Retinal pigment epithelial cell (primary cell): Measurements from ENCODE around the gene TRPM8.

Source experiments
- DNase-seq: peaks from one replicate; pipeline ENCODE4 v3.0.0-alpha.2; 2010; ENCODE audit warnings: low read depth
- H3K4me3 ChIP-seq: 2 replicates; pipeline ENCODE4 v1.5.1; 2011; ENCODE audit warnings: mild to moderate bottlenecking, low read length, control low read depth, moderate library complexity
- TF ChIP-seq, protein P1 (sequence below): conservative IDR thresholded peaks from 2 replicates; pipeline ENCODE4 v1.5.1; 2011; ENCODE audit warnings: low read depth, low read length, control low read depth, inconsistent platforms

TRPM8 gene

DNA sequence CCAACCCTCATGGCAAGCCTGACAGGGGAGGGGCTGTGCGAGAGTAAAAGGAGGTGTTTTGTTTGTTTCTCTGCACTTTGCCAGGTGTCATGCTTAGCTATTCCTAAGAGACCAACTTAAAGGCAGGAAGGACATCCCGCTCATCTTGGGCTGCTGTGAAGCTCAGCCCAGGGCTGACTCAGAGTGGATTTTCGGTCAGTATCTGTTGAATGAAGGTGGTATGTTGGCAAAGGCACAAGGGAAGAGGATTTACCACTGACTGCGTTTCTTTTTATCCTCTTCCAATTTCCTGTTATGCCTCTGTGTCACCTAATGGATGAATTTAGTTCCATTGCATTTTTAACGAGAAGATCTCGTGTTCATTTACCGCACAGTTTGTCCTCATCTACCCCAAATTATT is 18.9 kb downstream of the TRPM8 start:
- TF ChIP-seq, protein P1, sequence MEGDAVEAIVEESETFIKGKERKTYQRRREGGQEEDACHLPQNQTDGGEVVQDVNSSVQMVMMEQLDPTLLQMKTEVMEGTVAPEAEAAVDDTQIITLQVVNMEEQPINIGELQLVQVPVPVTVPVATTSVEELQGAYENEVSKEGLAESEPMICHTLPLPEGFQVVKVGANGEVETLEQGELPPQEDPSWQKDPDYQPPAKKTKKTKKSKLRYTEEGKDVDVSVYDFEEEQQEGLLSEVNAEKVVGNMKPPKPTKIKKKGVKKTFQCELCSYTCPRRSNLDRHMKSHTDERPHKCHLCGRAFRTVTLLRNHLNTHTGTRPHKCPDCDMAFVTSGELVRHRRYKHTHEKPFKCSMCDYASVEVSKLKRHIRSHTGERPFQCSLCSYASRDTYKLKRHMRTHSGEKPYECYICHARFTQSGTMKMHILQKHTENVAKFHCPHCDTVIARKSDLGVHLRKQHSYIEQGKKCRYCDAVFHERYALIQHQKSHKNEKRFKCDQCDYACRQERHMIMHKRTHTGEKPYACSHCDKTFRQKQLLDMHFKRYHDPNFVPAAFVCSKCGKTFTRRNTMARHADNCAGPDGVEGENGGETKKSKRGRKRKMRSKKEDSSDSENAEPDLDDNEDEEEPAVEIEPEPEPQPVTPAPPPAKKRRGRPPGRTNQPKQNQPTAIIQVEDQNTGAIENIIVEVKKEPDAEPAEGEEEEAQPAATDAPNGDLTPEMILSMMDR, result no peak
- H3K4me3 ChIP-seq, result no peak overlapping the region
- DNase-seq, result no peak

DNA sequence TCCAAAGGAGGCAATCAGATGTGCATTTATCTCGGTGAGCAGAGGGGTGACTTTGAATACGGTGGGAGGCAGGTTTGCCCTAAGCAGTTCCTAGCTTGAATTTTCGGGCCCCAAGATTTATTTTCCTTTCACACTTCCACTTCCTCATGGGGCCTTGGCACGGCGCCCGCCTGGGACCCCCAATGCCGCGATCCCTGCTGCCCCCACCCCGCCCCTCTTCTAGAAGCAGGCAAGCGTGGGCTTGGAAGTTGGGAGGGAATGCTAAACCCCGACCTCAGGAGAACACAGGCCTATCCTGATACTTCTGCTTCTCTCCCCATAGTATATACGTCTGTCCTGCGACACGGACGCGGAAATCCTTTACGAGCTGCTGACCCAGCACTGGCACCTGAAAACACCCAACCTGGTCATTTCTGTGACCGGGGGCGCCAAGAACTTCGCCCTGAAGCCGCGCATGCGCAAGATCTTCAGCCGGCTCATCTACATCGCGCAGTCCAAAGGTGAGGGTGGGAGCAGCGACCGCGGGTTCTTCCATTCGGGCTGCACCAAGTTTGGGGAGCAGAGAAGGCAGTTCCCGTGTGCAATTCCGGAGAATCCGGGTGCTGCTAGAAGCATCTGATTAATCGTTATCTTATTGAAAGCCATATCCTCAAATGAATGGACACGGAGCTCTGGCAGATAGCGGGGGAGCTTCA is 21.6 kb downstream of the TRPM8 start:
- TF ChIP-seq, protein P1, result no peak
- peak overlapping the region; percentile 28 for H3K4me3 ChIP-seq

DNA sequence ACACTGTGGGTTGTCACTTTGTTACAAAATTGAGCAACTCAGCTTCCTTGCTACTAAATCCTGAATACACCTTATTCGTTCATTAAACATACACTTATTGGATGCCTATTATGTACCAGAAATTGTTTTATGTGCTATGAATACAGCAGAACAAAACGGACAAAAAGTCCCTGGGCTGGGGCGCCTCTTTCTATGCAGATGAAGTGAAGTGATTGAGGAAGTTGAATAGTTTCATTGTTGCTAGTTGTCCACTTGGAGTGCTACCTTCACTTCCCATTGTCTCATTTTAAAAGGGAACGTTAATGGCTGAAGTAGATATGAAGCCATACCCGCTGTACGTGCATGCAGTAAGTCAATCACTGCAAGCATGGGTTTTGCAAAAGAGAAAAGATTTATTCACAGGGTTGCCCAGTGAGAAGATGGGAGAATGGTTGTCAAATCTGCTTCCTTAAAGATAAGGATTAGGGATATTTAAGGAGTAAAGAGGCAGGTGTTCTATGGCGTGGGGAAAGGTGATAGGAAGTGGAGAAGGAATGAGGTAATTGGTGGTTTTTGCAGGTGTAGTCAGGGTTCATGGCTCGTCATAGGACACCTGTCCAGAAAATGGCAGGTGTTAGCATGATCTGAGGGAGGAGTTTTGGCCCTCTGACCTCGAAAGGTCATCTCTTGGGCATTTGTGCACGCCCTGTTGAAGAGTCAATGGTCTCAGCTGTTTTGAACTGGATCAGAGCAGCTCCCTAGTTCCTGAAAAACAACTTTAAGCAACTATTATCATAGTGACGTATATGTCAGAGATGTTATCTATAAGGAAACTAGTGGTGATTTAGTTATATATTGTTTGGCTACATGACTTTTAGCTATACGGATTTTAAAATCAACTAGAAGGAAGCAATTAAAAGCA is 23.5 kb downstream of the TRPM8 start:
- H3K4me3 ChIP-seq, result no peak overlapping the region
- no peak for DNase-seq
- TF ChIP-seq, protein P1, result no peak

More for the DNA sequence above, 21.6 kb downstream of the TRPM8 start:
- no peak for DNase-seq

DNA sequence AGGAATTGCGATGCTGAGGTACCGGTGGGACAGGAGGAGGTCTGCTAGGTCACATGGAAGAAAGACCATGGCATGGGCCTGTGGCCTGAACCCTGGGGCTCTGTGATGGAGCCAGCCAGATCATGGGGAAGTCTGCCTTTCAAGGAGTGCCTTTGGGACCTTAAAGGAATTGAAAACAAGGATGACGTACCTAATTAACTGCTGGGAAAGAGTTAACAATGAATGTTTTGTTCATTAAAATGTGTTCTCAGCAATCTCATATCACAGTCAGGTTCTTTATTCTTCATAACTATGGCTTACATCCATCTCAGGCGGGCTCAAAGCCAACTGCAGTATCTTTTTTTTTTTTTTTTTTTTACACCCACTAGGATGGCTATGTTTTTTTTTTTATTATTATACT is 25.6 kb downstream of the TRPM8 start:
- DNase-seq, result no peak
- H3K4me3 ChIP-seq, result no peak overlapping the region
- TF ChIP-seq, protein P1, result no peak

DNA sequence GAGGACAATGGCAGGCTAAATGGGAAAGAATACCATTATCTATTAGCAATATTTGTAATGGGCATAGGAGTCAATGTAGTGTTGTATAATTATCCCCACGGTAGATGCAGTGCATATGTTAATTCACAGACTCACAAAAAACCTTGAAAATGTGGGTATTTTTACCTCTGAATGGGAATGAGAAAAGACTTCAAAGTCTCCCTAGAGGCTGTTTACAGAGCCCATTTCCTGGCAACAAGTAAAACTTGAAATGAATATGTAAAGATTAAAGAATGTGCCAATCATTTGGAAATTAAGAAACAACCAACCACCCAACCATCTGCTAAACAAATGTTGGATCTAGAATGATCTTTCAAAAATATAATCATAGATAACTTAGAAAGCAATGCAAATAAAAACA is 27.1 kb downstream of the TRPM8 start:
- H3K4me3 ChIP-seq, result no peak overlapping the region
- no peak for DNase-seq
- TF ChIP-seq, protein P1, result no peak

DNA sequence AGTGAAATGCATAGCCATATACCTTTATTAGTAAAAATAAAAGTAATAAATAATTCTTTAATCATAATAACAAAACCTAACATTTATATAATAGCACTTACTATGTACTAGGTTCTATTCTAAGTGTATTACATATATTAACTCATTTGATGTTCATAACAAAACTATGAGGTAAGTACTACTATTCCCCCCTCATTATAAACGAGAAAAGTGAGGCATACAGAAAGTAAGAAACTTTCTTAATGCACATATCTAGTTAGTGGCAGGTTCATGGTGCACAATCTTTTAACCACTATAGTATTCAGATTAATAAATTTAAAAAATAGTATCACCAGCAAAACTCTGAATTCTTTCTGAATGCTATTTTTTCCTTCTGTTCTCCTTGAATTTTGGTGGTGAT is 27.5 kb downstream of the TRPM8 start:
- no peak for DNase-seq

More for the DNA sequence above, 27.5 kb downstream of the TRPM8 start:
- H3K4me3 ChIP-seq, result no peak overlapping the region
- TF ChIP-seq, protein P1, result no peak
